HG02852 (cell line): ENCODE data around the gene NRDC.

Experiments
- ATAC-seq: cut with Tn5 transposase; IDR thresholded peaks from one replicate; pipeline ENCODE4 v1.9.1; 2021; ENCODE audit warnings: mild to moderate bottlenecking, moderate library complexity; ENCODE audit not compliant: unreplicated experiment

NRDC gene, protein sequence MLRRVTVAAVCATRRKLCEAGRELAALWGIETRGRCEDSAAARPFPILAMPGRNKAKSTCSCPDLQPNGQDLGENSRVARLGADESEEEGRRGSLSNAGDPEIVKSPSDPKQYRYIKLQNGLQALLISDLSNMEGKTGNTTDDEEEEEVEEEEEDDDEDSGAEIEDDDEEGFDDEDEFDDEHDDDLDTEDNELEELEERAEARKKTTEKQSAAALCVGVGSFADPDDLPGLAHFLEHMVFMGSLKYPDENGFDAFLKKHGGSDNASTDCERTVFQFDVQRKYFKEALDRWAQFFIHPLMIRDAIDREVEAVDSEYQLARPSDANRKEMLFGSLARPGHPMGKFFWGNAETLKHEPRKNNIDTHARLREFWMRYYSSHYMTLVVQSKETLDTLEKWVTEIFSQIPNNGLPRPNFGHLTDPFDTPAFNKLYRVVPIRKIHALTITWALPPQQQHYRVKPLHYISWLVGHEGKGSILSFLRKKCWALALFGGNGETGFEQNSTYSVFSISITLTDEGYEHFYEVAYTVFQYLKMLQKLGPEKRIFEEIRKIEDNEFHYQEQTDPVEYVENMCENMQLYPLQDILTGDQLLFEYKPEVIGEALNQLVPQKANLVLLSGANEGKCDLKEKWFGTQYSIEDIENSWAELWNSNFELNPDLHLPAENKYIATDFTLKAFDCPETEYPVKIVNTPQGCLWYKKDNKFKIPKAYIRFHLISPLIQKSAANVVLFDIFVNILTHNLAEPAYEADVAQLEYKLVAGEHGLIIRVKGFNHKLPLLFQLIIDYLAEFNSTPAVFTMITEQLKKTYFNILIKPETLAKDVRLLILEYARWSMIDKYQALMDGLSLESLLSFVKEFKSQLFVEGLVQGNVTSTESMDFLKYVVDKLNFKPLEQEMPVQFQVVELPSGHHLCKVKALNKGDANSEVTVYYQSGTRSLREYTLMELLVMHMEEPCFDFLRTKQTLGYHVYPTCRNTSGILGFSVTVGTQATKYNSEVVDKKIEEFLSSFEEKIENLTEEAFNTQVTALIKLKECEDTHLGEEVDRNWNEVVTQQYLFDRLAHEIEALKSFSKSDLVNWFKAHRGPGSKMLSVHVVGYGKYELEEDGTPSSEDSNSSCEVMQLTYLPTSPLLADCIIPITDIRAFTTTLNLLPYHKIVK

DNA sequence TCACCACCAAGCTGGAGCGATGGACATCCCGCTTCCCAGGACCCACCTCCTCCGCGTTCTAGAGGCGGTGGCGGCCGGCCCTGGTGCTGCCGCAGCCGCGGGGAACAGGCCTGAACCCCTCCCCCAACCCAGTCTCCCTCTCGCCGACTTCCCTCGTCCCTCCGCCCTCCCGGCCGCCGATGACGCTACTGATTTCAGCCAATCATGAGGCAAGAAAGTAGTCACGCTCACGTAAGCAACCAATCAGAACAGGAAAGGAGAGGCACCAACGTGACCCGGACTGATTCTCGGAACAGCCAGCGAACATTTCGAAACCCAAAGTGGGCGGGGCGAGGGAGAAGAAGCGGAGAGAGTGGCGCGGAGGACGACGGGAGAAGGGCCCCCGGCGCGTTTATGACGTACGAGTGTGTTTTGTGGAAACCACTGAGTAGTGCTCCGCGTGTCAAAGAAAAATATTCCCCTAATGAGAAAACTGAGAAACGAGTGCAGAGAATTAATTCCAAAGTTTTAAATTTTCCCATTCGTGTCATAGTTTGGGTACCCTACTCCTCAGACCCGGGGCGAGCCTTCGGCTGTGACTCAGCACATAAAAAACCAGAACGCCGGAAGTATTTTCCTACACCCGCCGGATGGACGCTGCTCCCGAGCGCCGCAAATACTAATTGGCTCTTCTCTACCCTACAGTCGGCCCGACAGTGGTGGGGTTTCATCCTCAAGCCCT, at the start of gene NRDC:
TSS of gene NRDC (minus strand) at position 112 of the 721 bp plus-strand sequence. CDS start 112 bp downstream, outside the sequence.
- peak; percentile 92 for ATAC-seq

DNA sequence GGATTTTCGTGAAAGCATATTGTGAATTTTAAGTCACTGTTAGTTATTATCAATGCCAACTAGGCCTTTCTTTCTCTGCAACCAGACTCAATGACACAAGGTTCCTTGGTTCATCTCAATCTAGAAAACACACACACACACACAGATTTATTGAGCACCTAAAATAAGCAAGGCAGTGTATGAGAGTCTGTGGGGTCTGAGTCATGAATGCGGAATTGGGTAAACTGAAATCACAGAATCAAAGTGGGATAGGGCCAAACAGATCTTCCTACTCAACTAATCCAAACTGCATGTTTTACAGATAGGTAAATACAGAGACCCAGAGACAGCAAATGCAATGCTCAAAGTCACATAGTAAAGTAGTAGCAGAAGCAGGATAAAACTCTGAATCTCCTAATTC, 48.5 kb upstream of the NRDC start:
- no peak for ATAC-seq

DNA sequence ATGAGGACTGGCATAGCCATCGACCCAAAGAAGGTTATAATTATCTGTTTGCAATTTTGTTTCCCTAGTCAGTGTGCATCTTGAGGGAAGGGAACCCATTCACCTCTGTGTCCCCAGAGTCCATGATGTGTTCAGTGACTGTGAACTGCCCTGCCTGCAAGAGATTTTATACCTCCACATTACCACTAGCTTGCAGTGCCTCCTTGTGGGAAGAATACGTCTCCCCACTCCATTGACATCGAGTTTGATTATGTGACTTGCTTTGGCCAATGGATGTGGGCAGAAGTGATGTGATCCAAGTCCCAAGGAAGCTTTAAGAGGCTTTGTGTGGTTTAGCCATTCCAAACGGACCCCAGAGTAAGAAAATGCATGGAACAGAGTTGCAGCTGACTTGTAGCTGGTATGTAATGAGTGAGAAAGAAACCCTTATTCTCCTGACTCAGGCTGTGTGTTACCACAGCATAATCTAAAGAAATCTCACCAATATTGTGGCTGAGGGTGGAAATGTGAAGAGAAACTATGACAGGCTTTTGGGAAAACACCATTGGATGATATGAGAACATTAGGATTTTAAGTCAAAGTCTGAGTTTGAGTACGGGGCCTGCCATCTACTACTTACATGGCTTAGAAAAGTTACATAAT, 47.8 kb upstream of the NRDC start:
- no peak for ATAC-seq

DNA sequence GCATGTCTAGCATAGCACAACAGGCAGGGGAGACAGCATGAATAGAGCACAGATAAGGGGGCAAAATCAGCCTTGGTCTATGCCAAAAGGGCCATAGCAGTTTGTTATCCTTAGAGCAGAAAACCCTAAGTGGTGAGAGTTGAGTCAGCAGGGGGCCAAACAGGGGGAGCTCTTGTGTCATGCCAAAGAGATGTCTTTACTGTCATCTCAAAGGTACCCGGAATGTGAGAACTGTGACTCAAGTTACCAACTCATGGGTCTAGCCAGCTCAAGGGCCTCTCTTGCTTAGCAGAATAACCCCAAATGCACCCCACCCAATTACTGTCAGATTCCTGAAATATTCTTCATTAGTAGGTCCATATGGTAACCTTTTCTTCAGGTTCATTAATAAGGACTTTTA, 45.9 kb upstream of the NRDC start:
- no peak for ATAC-seq

DNA sequence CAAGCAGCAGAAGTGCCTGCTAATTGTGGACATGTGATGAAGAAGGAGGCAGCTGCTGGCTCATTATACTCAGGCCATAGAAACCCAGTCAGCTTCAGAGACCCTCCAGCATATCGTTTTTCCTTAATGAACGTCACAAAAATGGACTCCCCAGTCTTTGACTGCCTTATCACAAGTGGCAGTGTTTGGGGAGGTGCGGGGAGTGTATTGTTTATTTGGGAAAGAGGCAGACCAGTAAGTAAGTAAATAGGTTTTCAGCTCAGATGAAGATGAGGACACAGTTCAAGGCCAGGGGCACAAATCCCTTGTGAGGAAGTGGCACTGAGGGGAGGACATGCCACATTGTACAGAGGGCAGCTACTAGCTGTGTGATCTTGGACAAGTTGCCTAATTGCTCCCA, 43.5 kb upstream of the NRDC start:
- ATAC-seq, result no peak

DNA sequence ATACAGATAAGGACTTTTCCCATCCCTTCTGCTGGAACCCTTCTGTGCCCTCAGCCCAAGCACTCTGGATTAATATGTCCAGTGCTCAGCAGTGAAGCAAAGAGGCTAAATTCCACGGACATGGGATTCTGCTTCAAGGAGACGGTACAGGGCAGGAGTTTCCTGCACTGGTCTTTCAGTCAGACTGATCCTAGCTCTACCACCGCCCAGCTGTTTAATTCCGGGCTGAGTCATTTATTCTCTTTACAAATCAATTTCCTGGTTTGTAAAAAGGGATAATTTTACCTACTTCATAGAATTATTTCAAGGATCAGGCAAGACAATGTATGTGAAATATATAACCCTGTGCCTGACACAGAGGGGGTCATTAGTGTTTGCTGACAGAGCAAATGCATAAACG, 41.6 kb upstream of the NRDC start:
- ATAC-seq, result no peak

DNA sequence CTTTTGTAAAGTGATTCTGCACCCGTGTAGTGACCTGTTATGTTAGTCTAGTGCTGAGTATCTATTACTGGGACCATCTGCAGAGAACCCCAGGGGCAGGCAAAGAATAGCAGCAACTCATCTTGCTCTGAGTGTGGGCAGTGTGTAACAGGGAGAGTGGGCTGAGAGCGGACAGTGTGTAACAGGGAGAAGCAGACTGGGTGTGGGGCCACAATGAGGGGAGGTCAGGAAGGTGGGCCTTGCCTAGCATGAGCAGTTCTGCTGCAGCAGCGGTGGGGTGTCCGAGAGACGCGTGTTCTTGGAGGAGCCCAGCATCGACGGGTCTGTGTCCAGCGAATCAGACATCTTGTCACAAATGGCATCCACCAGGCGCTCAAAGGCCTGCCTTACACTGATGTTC, 41.2 kb upstream of the NRDC start:
- ATAC-seq, result no peak

DNA sequence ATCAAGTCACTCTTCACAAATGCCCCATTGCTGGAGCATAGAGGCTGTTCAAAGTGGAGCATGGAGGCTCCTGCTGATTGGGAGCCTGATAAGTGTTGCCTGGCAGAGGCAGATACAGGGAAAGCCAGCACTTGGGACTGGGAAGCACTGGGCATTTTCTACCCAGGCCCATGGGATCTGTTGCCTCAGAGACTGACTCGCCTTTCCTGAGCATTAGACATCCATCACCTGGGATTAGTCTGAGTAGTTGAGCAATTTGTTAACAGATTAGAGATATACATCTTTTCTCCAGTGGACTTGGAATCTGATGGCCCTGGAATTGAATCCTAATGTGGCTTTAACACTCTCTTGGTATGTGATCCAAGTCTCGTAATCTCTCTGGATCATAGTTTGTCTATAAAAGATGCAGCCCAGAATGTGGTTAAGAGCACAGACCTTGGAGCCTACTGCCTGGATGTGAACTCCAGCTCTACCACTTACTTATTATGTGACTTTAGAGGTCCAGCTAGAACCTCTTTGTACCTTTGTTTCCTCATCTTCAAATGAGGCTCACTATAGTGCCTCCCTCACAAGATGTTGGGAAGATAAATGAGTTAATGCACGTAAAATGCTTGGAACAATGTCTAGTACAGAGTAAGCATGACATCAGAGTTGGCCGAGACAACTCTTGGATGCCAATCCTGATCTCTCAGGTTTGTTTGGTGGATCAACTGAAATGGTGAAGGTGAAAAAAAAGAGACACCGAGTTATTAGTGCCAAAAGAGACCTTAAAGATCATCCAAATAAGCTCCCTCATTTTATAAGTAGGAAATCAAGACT, 38.3 kb upstream of the NRDC start:
- ATAC-seq, result no peak

DNA sequence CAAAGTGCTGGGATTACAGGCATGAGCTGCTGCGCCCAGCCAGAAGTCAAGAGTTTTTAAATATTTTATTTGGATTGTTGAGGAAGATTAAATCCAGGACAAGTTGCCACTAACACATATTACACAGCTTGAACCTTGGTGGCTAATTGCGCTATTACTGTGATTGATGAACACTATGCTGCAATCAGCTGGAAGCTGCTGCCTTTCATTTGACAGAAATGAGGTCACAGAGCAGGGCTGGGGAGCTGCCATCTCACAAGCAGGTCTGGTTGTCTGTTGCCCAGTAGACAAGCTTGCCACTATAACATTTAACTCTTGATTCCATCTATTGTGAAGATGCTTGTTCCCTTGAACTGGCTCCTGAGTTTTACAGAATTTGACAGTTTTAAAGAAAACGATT, 37.4 kb upstream of the NRDC start:
- no peak for ATAC-seq

DNA sequence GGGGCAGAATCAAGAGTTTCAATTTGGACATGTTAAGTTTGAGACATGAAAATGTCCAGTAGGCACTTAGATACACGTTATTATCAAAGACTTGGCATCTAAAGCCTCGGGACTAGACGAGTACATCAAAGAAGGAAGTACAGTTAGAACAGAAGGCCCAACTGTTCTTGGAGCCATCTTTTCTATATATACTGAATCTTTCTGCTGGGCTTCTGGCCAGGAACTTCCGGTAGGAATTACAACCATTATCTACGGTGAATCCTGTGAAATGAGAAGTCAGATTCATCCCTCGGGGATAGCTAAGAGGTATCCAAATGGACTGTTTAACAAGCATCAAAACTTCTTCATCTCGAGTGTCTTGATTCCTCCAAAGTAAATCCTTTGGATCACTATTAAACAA, 34.4 kb upstream of the NRDC start:
- no peak for ATAC-seq

DNA sequence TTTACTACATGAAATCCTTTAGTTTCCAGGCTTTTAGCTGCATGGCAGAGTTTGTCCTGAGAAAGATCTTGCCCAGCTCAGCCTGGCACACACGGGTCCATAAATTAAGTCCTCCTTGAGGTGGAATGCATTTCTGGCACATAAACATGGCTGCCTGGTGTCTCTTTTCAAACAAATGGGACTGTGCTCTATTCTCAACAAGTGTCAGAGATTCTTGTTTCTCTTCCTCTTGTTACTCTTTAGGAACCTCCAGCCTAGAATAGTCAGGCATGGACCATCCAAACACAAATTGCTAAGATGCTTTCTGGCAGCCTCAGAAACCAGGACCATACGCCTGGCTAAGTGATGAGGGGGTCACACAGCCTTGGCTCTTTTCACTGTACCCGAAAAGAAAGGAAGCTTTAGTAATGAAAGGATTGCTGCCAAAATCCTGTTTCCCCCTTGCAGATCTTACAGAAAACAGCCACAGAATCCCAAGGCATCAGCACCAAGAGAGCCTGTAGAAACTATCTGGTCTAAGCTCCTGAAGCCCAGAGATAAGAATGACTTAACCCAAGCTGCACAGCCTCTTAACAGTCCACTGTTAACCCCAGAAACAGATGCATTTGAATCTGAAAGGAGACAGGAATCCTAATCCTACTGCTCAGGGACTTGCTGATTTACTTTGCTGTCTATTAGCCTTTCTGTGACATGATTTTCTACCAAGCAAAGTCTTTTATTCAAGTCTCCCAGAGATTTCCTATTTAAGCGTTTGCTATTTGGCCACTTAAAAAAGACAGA, 31.9 kb upstream of the NRDC start:
- no peak for ATAC-seq

DNA sequence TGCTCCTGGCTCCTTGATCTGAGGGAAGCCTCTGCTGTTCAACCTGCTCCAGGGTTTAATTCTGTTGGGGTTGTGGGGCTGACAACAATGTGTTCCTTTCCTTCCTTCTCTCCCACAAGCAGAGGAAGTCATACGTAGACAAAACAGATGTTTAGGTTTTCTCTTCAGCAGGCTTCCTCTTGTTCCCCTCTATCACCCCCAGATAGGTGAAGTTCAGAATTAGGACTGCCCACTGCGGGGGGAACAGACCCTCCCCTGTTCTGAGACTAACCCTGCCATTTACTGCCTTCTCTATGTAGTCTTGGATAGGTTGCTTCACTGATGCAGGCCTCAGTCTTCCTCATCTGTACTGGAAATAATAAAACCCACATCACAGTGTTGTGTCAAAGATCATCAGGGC, 30.0 kb upstream of the NRDC start:
- no peak for ATAC-seq

DNA sequence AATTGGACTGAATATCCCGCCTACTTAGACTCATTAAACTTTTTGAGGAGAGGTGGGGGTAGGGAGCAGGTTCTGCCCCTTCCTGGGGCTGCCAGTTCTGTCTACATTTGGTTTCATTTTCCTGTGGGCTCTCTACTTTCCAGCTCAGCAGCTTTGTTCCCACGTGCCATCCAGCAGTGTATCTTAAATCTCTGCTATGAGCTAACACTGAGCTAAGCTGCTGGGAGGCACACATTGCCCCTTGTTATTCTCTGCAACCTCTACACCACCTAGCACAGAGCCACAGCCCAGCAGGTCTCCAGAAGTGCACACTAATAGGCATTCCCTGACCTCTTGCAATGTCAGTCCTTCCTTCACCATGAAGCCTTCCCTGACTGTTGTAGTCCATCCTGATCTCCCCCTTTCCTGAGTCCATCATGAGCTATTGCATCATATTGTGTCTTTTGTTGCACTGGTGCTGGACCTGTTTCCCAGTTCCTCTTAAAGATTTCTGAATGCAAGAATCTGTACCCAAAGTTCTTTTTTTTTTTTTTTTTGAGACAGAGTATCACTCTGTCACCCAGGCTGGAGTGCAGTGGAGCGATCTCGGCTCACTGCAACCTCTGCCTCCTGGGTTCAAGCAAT, 28.7 kb upstream of the NRDC start:
- ATAC-seq, result no peak

DNA sequence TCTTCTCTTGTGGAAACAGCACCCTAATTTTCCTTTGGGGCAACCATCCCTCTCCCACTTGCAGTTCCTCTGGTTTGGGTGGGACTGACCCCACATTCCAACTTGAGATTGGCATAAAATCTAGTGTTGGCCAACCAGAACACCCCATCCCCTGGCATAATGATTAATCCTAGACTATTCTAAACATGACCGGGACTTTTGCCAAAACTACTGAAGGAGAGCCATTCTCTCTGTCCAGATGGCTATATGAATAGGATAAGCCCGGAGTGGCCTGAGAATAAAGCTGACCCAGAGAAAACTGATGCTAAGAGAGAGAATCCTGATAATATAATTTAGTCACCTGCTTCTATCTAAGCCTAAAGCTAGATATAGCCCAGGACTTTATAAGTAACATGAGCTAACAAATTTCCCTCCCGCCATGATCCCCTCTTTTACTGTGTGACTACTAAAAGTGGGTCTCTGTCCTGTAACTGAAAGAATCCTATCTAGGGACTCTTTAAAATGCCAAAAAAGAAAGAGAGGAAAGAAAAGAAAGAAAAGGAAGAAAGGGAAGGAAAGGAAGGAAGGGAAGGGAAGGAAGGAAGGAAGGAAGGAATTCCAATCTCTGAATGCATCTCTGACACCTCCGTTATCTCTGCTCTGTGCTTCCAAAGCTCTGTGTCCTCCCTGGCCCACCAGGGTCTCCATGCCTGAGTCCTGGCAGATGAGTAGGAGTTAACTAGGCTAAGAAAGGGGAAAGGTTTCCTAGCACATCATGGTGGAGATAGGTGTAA, 28.0 kb upstream of the NRDC start:
- ATAC-seq, result no peak

DNA sequence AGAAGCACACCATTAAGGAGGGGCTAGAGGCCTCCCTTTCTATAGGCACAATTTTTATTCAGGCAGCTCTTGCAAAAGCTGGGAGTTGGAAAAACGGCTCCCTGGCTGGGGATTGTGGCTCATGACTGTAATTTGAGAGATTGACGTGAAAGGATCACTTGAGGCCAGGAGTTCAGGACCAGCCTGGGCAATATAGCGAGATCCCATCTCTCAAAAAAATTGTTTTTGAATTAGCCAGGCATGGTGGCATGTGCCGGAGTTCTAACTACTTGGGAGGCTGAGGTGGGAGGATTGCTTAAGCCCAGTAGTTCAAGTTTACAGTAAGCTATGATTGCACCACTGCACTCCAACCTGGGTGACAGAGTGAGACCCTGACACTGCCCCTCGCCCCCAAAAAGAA, 23.9 kb upstream of the NRDC start:
- no peak for ATAC-seq

DNA sequence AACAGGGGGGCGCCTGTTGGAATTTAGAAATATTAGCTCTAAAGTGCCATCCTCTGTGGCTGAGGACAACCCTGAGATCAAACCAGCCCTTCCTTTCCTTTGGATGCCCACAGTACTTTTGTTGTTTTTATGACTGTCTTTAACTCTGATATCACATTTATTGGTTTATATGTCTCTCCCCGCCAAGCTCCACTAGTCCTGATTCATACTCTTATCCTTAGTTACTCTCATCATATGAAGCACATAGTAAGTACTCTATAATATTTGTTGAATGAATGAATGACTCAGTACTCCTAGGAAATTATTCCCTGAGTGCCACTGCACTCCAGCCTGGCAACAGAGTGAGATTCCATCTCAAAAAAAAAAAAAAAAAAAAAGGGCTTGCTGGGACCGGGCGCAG, 22.6 kb upstream of the NRDC start:
- no peak for ATAC-seq

DNA sequence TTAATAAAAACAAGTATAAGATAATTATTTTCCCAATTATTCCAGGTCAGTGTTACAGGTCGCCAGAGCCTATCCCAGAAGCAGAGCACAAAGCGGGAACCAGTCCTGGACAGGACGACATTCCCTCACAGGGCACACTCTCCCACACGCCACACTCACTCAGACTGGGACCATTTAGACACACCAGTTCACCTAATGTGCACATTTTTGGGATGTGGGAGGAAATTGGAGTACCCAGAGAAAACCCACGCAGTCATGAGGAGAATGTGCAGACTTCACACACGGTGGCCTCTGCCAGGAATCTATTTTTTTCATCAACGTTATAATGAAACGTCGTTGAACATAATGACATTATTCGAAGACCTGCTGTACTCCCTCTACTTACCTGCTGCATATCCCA, 20.5 kb upstream of the NRDC start:
- no peak for ATAC-seq
